Activated naive CD4-positive, alpha-beta T cell treated with anti-CD3 and anti-CD28 coated beads, Interleukin-2, amount 50 U/mL, for 24 hours (primary cell): ENCODE data around the gene EIF2AK2.

Experiments used
- H3K27ac Mint-ChIP-seq: one replicate; pipeline ENCODE4 v1.8.0; 2021; ENCODE audit warnings: mild to moderate bottlenecking, mixed read lengths
- H3K27me3 Mint-ChIP-seq: one replicate; pipeline ENCODE4 v1.8.0; 2021; ENCODE audit warnings: mixed read lengths
- H3K36me3 Mint-ChIP-seq: one replicate; pipeline ENCODE4 v1.8.0; 2021; ENCODE audit warnings: mixed read lengths
- H3K4me1 Mint-ChIP-seq: one replicate; pipeline ENCODE4 v1.8.0; 2021; ENCODE audit warnings: mixed read lengths
- H3K4me3 Mint-ChIP-seq: one replicate; pipeline ENCODE4 v1.8.0; 2021; ENCODE audit warnings: mild to moderate bottlenecking, mixed read lengths
- H3K9me3 Mint-ChIP-seq: one replicate; pipeline ENCODE4 v1.8.0; 2021; ENCODE audit warnings: mixed read lengths

EIF2AK2 gene

DNA sequence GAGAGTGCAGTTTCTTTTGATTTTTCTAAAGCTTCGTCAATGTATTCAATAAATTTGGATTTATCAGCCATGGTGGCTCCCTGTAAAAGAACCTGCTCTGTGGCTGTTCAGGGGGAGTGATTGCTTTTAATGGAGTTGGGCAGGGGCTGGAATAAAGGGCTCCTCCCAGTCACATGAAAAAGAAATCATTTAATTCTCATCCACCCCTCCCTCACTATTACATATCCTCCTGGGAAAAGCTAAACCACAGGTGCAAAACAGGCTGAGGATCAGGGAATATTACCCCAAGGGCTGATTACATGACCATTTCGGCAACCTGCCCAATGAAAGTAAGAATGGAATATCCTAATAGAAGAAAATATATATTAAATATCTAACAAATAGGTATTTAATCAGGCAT is 31.8 kb upstream of the EIF2AK2 start, which contains the start of gene SULT6B1:
Gene SULT6B1 (minus strand): TSS at position 101 of the 400 bp plus-strand sequence. CDS start 30 bp downstream, at position 71.
- Mint-ChIP-seq H3K27me3 (peaks cover 1% of the 10 kb centered on the region), H3K4me1 (no peaks in the 10 kb centered on the region), H3K27ac (no peak within 1 kb of the TSS), H3K9me3 (no peaks in the 10 kb centered on the region), H3K4me3 (no peak within 1 kb of the TSS), H3K36me3 (no peaks in the 10 kb centered on the region)

DNA sequence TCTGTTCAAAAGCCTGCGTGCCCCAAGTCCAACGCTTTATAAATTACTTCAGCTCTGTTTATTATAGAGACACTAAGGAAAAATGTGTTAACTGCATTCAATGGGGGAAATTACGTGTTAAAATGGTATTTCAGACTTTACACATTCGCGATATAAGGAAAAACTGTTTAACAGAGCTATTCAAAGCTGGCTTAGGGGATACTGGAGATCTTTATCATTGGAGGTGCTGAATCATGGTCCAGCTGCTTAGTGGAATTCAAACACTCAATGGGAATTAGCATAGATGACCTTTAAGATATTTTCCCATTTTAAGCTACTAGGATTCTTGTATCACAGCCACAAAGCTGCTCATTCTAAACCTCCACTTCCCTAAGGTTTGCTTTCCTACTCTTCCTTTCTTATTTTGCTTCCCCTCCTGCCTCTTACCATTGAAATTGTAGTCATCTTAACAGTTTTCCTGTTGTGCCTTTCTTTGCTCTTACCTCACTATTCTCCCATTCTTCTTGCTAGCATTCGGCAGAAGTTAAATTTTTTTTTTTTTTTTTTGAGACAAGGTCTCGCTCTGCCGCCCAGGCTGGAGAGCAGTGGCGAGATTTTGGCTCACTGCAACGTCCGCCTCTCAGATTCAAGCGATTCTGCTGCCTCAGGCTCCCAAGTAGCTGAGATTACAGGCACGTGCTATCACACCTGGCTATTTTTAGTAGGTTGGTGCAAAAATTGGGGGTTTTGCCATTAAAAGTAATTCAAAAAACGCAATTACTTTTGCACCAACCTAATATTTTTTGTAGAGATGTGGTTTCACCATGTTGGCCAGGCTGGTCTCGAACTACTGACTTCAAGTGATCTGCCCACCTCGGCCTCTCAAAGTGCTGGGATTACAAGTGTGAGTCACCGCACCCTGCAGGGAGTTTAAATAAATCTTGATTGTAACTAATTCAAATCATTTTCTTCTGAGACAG is 25.2 kb upstream of the EIF2AK2 start:
- H3K4me1 Mint-ChIP-seq, result no peaks in the 10 kb centered on the region
- H3K4me3 Mint-ChIP-seq, result no peak overlapping the region
- no peaks in the 10 kb centered on the region for H3K9me3 Mint-ChIP-seq
- H3K27me3 Mint-ChIP-seq, result peaks cover 4% of the 10 kb centered on the region
- H3K27ac Mint-ChIP-seq, result no peak overlapping the region
- H3K36me3 Mint-ChIP-seq, result no peaks in the 10 kb centered on the region

GRCh38 chr2:37180640-37181039 is 23.9 kb upstream of the EIF2AK2 start:
- Mint-ChIP-seq H3K4me3 (no peak overlapping the region), H3K36me3 (no peaks in the 10 kb centered on the region), H3K27me3 (peaks cover 4% of the 10 kb centered on the region), H3K9me3 (no peaks in the 10 kb centered on the region), H3K4me1 (no peaks in the 10 kb centered on the region), H3K27ac (no peak overlapping the region)

DNA sequence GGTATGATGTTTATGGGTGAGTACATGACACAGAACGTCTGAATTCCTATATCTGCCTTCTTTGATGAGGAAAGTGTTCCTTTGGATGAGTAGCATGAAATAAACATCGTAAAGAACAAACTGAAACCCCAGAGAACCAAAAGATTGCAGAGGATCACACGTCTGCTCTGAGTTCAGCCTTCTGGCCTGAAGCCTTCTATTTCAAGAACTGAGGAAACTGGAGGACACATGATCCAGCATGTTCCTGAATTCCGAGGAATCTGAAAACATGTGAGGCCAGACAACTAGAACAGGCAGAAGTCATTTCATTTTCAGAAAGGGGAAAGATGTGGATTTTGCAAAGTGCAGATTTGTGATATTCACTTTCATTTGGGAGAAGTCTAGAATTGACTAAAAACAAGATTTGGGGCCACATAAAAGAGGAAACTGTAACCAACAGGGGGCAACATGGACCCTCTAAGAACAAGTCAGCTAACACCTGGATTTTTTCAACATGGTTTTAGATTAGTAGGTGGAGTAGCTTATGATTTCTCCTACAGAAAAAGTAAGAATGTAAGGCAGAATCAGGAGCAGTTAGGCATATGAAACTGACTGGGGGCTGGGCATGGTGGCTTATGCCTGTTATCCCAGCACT is 23.3 kb upstream of the EIF2AK2 start:
- no peaks in the 10 kb centered on the region for H3K36me3 Mint-ChIP-seq
- H3K27me3 Mint-ChIP-seq, result peaks cover 4% of the 10 kb centered on the region
- H3K4me1 Mint-ChIP-seq, result no peaks in the 10 kb centered on the region
- no peaks in the 10 kb centered on the region for H3K9me3 Mint-ChIP-seq
- H3K4me3 Mint-ChIP-seq, result no peak overlapping the region
- no peak overlapping the region for H3K27ac Mint-ChIP-seq

GRCh38 chr2:37173741-37174140 is 17.0 kb upstream of the EIF2AK2 start:
- Mint-ChIP-seq H3K27me3 (no peaks in the 10 kb centered on the region), H3K9me3 (no peaks in the 10 kb centered on the region), H3K4me3 (no peak overlapping the region), H3K36me3 (no peaks in the 10 kb centered on the region), H3K27ac (no peak overlapping the region), H3K4me1 (no peaks in the 10 kb centered on the region)

GRCh38 chr2:37171624-37171950 is 14.8 kb upstream of the EIF2AK2 start:
- H3K9me3 Mint-ChIP-seq, result no peaks in the 10 kb centered on the region
- no peak overlapping the region for H3K27ac Mint-ChIP-seq
- no peaks in the 10 kb centered on the region for H3K36me3 Mint-ChIP-seq
- H3K4me1 Mint-ChIP-seq, result peaks cover 1% of the 10 kb centered on the region
- no peak overlapping the region for H3K4me3 Mint-ChIP-seq
- no peaks in the 10 kb centered on the region for H3K27me3 Mint-ChIP-seq

- H3K36me3 Mint-ChIP-seq, result peaks cover 5% of the 10 kb centered on the region
- no peaks in the 10 kb centered on the region for H3K27me3 Mint-ChIP-seq
- H3K27ac Mint-ChIP-seq, result no peak overlapping the region
- peaks cover 6% of the 10 kb centered on the region for H3K9me3 Mint-ChIP-seq
- H3K4me1 Mint-ChIP-seq, result peaks cover 3% of the 10 kb centered on the region
- no peak overlapping the region for H3K4me3 Mint-ChIP-seq
Observed at GRCh38 chr2:37168217-37168981, 11.6 kb upstream of the EIF2AK2 start.

DNA sequence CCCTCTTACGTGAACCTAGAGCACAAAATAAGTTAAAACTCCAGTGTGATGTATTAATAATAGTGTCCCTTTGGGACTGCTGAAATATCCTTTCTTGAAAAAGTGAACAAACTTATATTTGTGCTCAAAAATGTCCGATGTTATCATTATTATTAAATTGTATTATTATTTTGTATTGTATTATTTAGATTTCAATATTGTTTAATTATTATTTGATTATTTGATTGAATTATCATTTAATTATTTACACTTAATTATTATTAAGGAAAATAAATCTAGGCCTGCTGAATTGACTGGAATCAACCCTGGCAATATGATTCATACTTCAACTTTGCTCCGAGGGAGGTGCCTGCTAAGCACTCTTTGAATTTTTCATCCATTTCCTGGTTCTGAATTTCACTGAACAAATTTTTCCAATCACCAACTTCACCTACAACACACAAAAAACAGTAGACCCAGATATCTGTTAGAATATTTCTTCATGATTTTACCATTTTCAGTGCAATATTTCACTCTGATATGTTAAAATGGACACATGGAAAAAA is 10.9 kb upstream of the EIF2AK2 start:
- Mint-ChIP-seq H3K36me3 (peaks cover 5% of the 10 kb centered on the region), H3K4me3 (no peak overlapping the region), H3K4me1 (peaks cover 3% of the 10 kb centered on the region)

DNA sequence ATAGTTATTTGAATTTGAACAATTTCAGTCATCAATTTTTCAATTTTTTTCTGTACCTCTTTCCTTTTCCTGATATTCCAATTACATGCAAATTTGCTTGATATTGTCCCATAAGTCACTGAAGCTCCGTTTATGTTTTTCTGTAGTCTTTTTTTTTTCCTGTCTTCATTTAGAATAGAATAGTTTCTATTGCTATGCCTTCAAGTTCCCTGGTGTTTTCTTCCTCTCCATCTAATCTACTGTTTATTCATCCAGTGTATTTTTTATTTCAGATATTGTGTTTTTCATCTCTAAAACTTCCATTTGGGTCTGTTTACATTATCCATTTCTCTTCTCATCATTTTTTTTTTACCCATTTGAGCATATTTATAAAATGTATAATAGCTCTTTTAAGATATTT is 8.0 kb upstream of the EIF2AK2 start:
- Mint-ChIP-seq H3K9me3 (peaks cover 6% of the 10 kb centered on the region), H3K27me3 (no peaks in the 10 kb centered on the region), H3K36me3 (peaks cover 5% of the 10 kb centered on the region), H3K4me3 (no peak overlapping the region), H3K27ac (no peak overlapping the region), H3K4me1 (peaks cover 3% of the 10 kb centered on the region)

More for the DNA sequence above, 10.9 kb upstream of the EIF2AK2 start:
- Mint-ChIP-seq H3K27me3 (no peaks in the 10 kb centered on the region), H3K9me3 (peaks cover 6% of the 10 kb centered on the region), H3K27ac (no peak overlapping the region)

- Mint-ChIP-seq H3K27me3 (no peaks in the 10 kb centered on the region), H3K9me3 (no peaks in the 10 kb centered on the region), H3K4me3 (peak overlapping the region; percentile 96), H3K27ac (peak overlapping the region; percentile 89), H3K4me1 (peaks cover 56% of the 10 kb centered on the region), H3K36me3 (peaks cover 23% of the 10 kb centered on the region)
Observed at GRCh38 chr2:37156071-37156856, 516 bp downstream of the EIF2AK2 start.

GRCh38 chr2:37154785-37155184 is 2.0 kb downstream of the EIF2AK2 start:
- H3K4me1 Mint-ChIP-seq, result peaks cover 69% of the 10 kb centered on the region
- H3K27ac Mint-ChIP-seq, result peak overlapping the region; percentile 63
- peak overlapping the region; percentile 96 for H3K4me3 Mint-ChIP-seq
- no peaks in the 10 kb centered on the region for H3K9me3 Mint-ChIP-seq
- no peaks in the 10 kb centered on the region for H3K27me3 Mint-ChIP-seq
- peaks cover 25% of the 10 kb centered on the region for H3K36me3 Mint-ChIP-seq

- Mint-ChIP-seq H3K36me3 (peaks cover 31% of the 10 kb centered on the region), H3K9me3 (no peaks in the 10 kb centered on the region), H3K4me3 (peak overlapping the region; percentile 2), H3K27ac (peak overlapping the region; percentile 47), H3K27me3 (no peaks in the 10 kb centered on the region), H3K4me1 (peaks cover 75% of the 10 kb centered on the region)
Observed at GRCh38 chr2:37153224-37153623, 3.6 kb downstream of the EIF2AK2 start.

GRCh38 chr2:37149626-37150322 is 7.0 kb downstream of the EIF2AK2 start:
- Mint-ChIP-seq H3K9me3 (no peaks in the 10 kb centered on the region), H3K4me3 (no peak overlapping the region), H3K4me1 (peaks cover 48% of the 10 kb centered on the region), H3K27me3 (no peaks in the 10 kb centered on the region), H3K36me3 (peaks cover 37% of the 10 kb centered on the region), H3K27ac (peak overlapping the region; percentile 38)

DNA sequence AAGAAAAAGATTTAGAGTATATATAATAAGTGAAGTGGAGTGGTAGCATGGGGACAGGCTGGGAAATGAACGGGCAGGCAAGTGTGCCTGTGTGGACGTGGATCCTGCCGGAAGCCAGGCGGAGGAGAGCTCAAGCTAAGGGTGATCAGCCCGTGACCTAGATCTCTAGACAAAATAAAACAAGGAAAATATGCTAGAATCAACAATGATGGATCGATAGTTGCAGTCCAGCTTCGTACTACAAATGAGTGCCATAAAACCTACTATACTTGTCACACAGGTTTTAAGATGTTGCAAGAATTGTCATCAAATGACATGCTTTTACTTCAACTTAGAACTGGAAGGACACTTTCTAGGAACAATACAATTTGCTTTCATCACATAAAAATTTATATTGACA is 8.5 kb downstream of the EIF2AK2 start:
- Mint-ChIP-seq H3K27ac (peak overlapping the region; percentile 59), H3K36me3 (peaks cover 31% of the 10 kb centered on the region)

More for the DNA sequence above, 8.5 kb downstream of the EIF2AK2 start:
- H3K9me3 Mint-ChIP-seq, result no peaks in the 10 kb centered on the region
- H3K4me1 Mint-ChIP-seq, result peaks cover 39% of the 10 kb centered on the region
- no peak overlapping the region for H3K4me3 Mint-ChIP-seq
- no peaks in the 10 kb centered on the region for H3K27me3 Mint-ChIP-seq
